SK-N-SH (cell line): ENCODE measurements around the gene TSPAN6. TPM values are rescaled to one million over a fixed set of nuclear protein-coding genes. Genes with fewer than 3 reads are reported as not detected.

Source experiments
- CTCF ChIA-PET: fragments of 300-600, 350-600 bp; formaldehyde crosslinking; extraction: SDS; loops from one replicate; lab custom pipeline; 2021; lab: Yijun Ruan, JAX
- POLR2A ChIA-PET: fragments of 350-600 bp; sonication (Branson Sonifier 250); formaldehyde crosslinking; extraction: SDS; loops from one replicate; lab custom pipeline; 2020; ENCODE audit warnings: antibody characterized with exemption, inconsistent platforms; lab: Yijun Ruan, JAX
- DNase-seq: peaks from one replicate; pipeline ENCODE4 v3.0.0; 2012
- H2AFZ ChIP-seq: fragments of 200-600 bp; sonication (generic); 2 replicates; pipeline ENCODE4 v1.8.1; 2016; ENCODE audit warnings: antibody characterized with exemption, mild to moderate bottlenecking, low read depth
- H3F3A ChIP-seq: fragments of 200-600 bp; sonication (generic); replicated peaks from 2 replicates; pipeline ENCODE3; 2016; ENCODE audit warnings: antibody characterized with exemption, mild to moderate bottlenecking; ENCODE audit not compliant: insufficient read depth
- H3K27ac ChIP-seq, 2 experiments: fragments of 200-500 bp in 1 of 2; fragments of 200-600 bp in 1 of 2; sonication (Bioruptor generic) in 1 of 2; sonication (generic), shearing (Covaris generic) in 1 of 2; 2 replicates each; pipeline versions ENCODE4 v1.5.1 to v1.6.1; 2014 to 2016; ENCODE audit warnings: low read depth in 2 of 2, inconsistent platforms in 1 of 2, low read length in 1 of 2, mild to moderate bottlenecking in 1 of 2, mixed read lengths in 1 of 2
- H3K27me3 ChIP-seq: fragments of 200-600 bp; sonication (generic), shearing (Covaris generic); 2 replicates; pipeline ENCODE4 v1.6.1; 2016; ENCODE audit warnings: mixed run types; ENCODE audit not compliant: insufficient read depth
- H3K36me3 ChIP-seq, 2 experiments: fragments of 200-500 bp in 1 of 2; fragments of 200-600 bp in 1 of 2; sonication (Bioruptor generic) in 1 of 2; sonication (generic) in 1 of 2; replicated peaks in 1 of 2; 2 replicates each; pipeline versions ENCODE3 to v1.5.1; 2014 to 2016; ENCODE audit warnings: low read length in 1 of 2, mild to moderate bottlenecking in 1 of 2; ENCODE audit not compliant: insufficient read depth in 2 of 2, control insufficient read depth in 1 of 2
- H3K4me1 ChIP-seq, 2 experiments: fragments of 200-500 bp in 1 of 2; fragments of 200-600 bp in 1 of 2; sonication (Bioruptor generic) in 1 of 2; sonication (generic), shearing (Covaris generic) in 1 of 2; 2 replicates each; pipeline versions ENCODE4 v1.5.1 to v1.6.1; 2014 to 2016; ENCODE audit warnings: low read depth in 1 of 2, low read length in 1 of 2, mixed run types in 1 of 2; ENCODE audit not compliant: insufficient read depth in 2 of 2, control insufficient read depth in 1 of 2
- H3K4me2 ChIP-seq: fragments of 200-600 bp; sonication (generic), shearing (Covaris generic); 2 replicates; pipeline ENCODE4 v1.6.1; 2017; ENCODE audit warnings: mixed run types
- H3K4me3 ChIP-seq, 2 experiments: fragments of 200-500 bp in 1 of 2; fragments of 200-600 bp in 1 of 2; sonication (Bioruptor generic) in 1 of 2; sonication (generic), shearing (Covaris generic) in 1 of 2; 2 replicates each; pipeline versions ENCODE4 v1.5.1 to v1.8.1; 2014 to 2016; ENCODE audit warnings: low read depth in 2 of 2, inconsistent platforms in 1 of 2, low read length in 1 of 2, mild to moderate bottlenecking in 1 of 2, mixed read lengths in 1 of 2, moderate library complexity in 1 of 2
- H3K79me2 ChIP-seq: fragments of 200-600 bp; sonication (generic); 2 replicates; pipeline ENCODE4 v1.8.1; 2017; ENCODE audit warnings: mild to moderate bottlenecking; ENCODE audit not compliant: insufficient read depth
- H3K9ac ChIP-seq: fragments of 200-600 bp; sonication (generic); 2 replicates; pipeline ENCODE4 v1.6.1; 2017; ENCODE audit warnings: mixed run types
- H3K9me2 ChIP-seq: fragments of 200-600 bp; sonication (generic); 2 replicates; pipeline ENCODE4 v1.6.1; 2017; ENCODE audit warnings: mixed run types
- H3K9me3 ChIP-seq: fragments of 200-600 bp; sonication (generic); 2 replicates; pipeline ENCODE4 v1.6.1; 2017; ENCODE audit warnings: mixed run types, mild to moderate bottlenecking, moderate library complexity
- H4K20me1 ChIP-seq: fragments of 200-600 bp; sonication (generic); 2 replicates; pipeline ENCODE4 v1.6.1; 2017; ENCODE audit warnings: mild to moderate bottlenecking, mixed run types; ENCODE audit not compliant: insufficient read depth
- GATA2 ChIP-seq: sonication (generic); formaldehyde crosslinking; IDR thresholded peaks from 2 replicates; pipeline ENCODE4 v1.5.0; 2020; ENCODE audit warnings: mild to moderate bottlenecking, missing genetic modification reagents
- JUND ChIP-seq: IDR thresholded peaks from 2 replicates; pipeline ENCODE4 v1.4.0; 2012
- MAX ChIP-seq: IDR thresholded peaks from 2 replicates; pipeline ENCODE4 v1.4.0; 2012; ENCODE audit warnings: low read depth
- MEF2A ChIP-seq: IDR thresholded peaks from 2 replicates; pipeline ENCODE4 v1.4.0; 2012; ENCODE audit warnings: low read depth, borderline replicate concordance
- MXI1 ChIP-seq: IDR thresholded peaks from 2 replicates; pipeline ENCODE4 v1.6.1; 2012; ENCODE audit warnings: mild to moderate bottlenecking, low read depth, low read length, improper control_type of control experiment
- NRF1 ChIP-seq: IDR thresholded peaks from 2 replicates; pipeline ENCODE4 v1.6.1; 2012; ENCODE audit warnings: low read depth, mild to moderate bottlenecking, low read length
- POLR2AphosphoS5 ChIP-seq: IDR thresholded peaks from 2 replicates; pipeline ENCODE4 v1.6.1; 2012; ENCODE audit warnings: low read depth, low read length
- RCOR1 ChIP-seq: fragments of 150-350 bp; IDR thresholded peaks from 2 replicates; pipeline ENCODE4 v1.6.1; 2017; ENCODE audit warnings: antibody characterized with exemption, low read length
- REST ChIP-seq: IDR thresholded peaks from 2 replicates; pipeline ENCODE4 v1.6.1; 2012; ENCODE audit warnings: mild to moderate bottlenecking, low read depth, low read length, moderate library complexity
- RXRA ChIP-seq: IDR thresholded peaks from 2 replicates; pipeline ENCODE4 v1.4.0; 2012; ENCODE audit warnings: low read depth, mild to moderate bottlenecking, borderline replicate concordance
- SMC3 ChIP-seq: IDR thresholded peaks from 2 replicates; pipeline ENCODE4 v1.6.1; 2012; ENCODE audit warnings: low read depth, low read length, improper control_type of control experiment
- TAF1 ChIP-seq: IDR thresholded peaks from 2 replicates; pipeline ENCODE4 v1.6.1; 2012; ENCODE audit warnings: low read depth, mild to moderate bottlenecking, low read length, moderate library complexity, borderline replicate concordance
- TCF12 ChIP-seq: IDR thresholded peaks from 2 replicates; pipeline ENCODE4 v1.4.0; 2012
- YY1 ChIP-seq: IDR thresholded peaks from 2 replicates; pipeline ENCODE4 v1.4.0; 2012; ENCODE audit warnings: low read depth, mild to moderate bottlenecking
- ZBTB33 ChIP-seq: IDR thresholded peaks from 2 replicates; pipeline ENCODE4 v1.4.0; 2012; ENCODE audit warnings: low read depth, borderline replicate concordance
- WGBS: methylation state at CpG from one replicate; pipeline ENCODE4 v1.1.6; 2017; ENCODE audit warnings: low lambda C conversion rate; 5-methylcytosine and 5-hydroxymethylcytosine counted together
- polyA plus RNA-seq, 3 experiments: library from polyadenylated mRNA; depleted of rRNA; stranded (reverse); fragments of >200 nt; gene quantifications; 2 replicates each; pipeline ENCODE4 v1.2.3, GENCODE V29; 2012

The TSPAN6 gene
- polyA plus RNA-seq, 1 of the 3 experiments (the other 2 are of a cell fraction) = 20.9 TPM

- Histone ChIP-seq H3K27me3 (no peaks in the 10 kb centered on the region), H3K9me3 (no peaks in the 10 kb centered on the region), H3F3A (no peaks in the 10 kb centered on the region), H3K27ac (no peak overlapping the region), H3K4me2 (no peak overlapping the region), H3K9me2 (no peaks in the 10 kb centered on the region), H3K79me2 (no peaks in the 10 kb centered on the region), H2AFZ (no peak overlapping the region), H3K4me1 (no peaks in the 10 kb centered on the region), H3K36me3 (no peaks in the 10 kb centered on the region), H3K9ac (no peak overlapping the region), H3K4me3 (no peak overlapping the region), H4K20me1 (no peaks in the 10 kb centered on the region)
- ChIA-PET CTCF (interaction anchor here (1.2 to 2.1 kb wide), 3 partner anchors 11 to 109 kb away, joined by 3 to 8 read pairs (median 6); no protein-coding TSS in a partner anchor), POLR2A (no interaction called here)
- TF ChIP-seq RXRA = no peak
- TF ChIP-seq TCF12 = no peak
- no peak for TF ChIP-seq SMC3
- TF ChIP-seq YY1 = no peak
- TF ChIP-seq GATA2 = no peak
- no peak for DNase-seq
- WGBS = 59% methylated on average over 4 of the region's 4 CpGs
Measured at GRCh38 chrX:100659431-100660137, 23.0 kb upstream of the TSPAN6 start.

GRCh38 chrX:100658941-100659381, 22.4 kb upstream of the TSPAN6 start:
- no peaks in the 10 kb centered on the region for H3K36me3 ChIP-seq

More at GRCh38 chrX:100658941-100659381, 22.4 kb upstream of the TSPAN6 start:
- no peaks in the 10 kb centered on the region for H3K9me2 ChIP-seq
- ChIA-PET CTCF (interaction anchor here (1.2 to 2.1 kb wide), 3 partner anchors 12 to 110 kb away, joined by 3 to 8 read pairs (median 6); no protein-coding TSS in a partner anchor), POLR2A (no interaction called here)
- DNase-seq = no peak
- no peaks in the 10 kb centered on the region for H3K4me1 ChIP-seq
- no peaks in the 10 kb centered on the region for H4K20me1 ChIP-seq
- H3K27me3 ChIP-seq = no peaks in the 10 kb centered on the region
- no peak for TF ChIP-seq JUND
- TF ChIP-seq POLR2AphosphoS5 = no peak
- TF ChIP-seq MAX = no peak
- no peak for TF ChIP-seq YY1
- TF ChIP-seq TAF1 = no peak
- no peak for TF ChIP-seq MXI1
- TF ChIP-seq MEF2A = no peak
- TF ChIP-seq REST = no peak
- no peak for TF ChIP-seq NRF1
- TF ChIP-seq ZBTB33 = no peak
- TF ChIP-seq SMC3 = no peak
- no peak for TF ChIP-seq RCOR1
- H3F3A ChIP-seq = no peaks in the 10 kb centered on the region
- H2AFZ ChIP-seq = no peak overlapping the region
- WGBS = 53% methylated on average over 3 of the region's 3 CpGs
- no peak overlapping the region for H3K4me3 ChIP-seq
- H3K27ac ChIP-seq = no peak overlapping the region
- no peaks in the 10 kb centered on the region for H3K79me2 ChIP-seq
- H3K9ac ChIP-seq = no peak overlapping the region
- H3K4me2 ChIP-seq = no peak overlapping the region
- H3K9me3 ChIP-seq = no peaks in the 10 kb centered on the region
